GM19240 (cell line): Measurements from ENCODE around the gene MRPS26.
"Not testable (repeated sequence)": the region's sequence is repeated elsewhere in the genome, so short reads cannot be mapped to it uniquely, and the experiment has no call there.

Experiments
- DNase-seq: peaks from one replicate; pipeline ENCODE4 v3.0.0; 2011; ENCODE audit warnings: low spot score; ENCODE audit not compliant: insufficient read length

MRPS26 gene

DNA sequence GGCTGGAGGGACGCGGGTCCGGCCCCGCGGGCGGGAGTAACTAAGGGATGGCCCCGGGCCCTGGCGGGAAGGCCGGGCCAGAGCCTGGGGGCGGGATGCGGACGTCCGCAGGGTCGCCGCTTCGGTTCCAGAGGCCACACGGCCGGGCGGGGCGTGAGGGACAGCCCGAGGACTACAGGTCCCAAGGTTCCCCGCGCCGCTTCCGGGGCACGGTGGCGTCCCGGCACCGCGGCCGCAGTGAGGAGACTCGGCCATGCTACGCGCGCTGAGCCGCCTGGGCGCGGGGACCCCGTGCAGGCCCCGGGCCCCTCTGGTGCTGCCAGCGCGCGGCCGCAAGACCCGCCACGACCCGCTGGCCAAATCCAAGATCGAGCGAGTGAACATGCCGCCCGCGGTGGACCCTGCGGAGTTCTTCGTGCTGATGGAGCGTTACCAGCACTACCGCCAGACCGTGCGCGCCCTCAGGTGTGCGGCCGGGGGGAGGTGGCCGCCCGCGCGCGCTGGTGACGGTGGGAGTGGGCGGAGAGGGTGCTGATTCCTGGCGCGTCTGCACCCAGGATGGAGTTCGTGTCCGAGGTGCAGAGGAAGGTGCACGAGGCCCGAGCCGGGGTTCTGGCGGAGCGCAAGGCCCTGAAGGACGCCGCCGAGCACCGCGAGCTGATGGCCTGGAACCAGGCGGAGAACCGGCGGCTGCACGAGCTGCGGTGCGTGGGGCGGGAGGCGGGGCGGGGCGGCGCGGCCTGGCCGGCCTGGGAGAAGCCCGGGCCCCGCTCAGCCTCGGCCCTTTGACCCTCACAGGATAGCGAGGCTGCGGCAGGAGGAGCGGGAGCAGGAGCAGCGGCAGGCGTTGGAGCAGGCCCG, at the start of gene MRPS26:
Gene MRPS26 (plus strand): TSS at position 237 of the 861 bp plus-strand sequence. CDS start 17 bp downstream, at position 254.
- peak; percentile 87 for DNase-seq

DNA sequence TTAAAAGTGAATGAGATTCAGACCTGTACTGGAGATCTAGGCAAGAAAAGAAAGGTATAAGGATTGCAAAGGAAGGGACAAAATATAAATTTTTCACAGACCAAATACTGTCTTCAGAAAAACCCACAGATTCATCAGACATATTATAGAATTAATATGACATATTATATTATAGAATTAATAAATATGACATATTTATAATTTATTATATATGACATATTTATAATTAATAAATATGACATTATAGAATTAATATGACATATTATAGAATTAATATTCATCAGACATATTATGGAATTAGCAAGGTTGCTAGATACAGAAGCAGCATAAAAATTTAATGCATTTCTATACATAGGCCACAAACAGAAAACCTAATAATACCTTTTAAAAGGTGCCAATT, 47.1 kb upstream of the MRPS26 start:
- no peak for DNase-seq

DNA sequence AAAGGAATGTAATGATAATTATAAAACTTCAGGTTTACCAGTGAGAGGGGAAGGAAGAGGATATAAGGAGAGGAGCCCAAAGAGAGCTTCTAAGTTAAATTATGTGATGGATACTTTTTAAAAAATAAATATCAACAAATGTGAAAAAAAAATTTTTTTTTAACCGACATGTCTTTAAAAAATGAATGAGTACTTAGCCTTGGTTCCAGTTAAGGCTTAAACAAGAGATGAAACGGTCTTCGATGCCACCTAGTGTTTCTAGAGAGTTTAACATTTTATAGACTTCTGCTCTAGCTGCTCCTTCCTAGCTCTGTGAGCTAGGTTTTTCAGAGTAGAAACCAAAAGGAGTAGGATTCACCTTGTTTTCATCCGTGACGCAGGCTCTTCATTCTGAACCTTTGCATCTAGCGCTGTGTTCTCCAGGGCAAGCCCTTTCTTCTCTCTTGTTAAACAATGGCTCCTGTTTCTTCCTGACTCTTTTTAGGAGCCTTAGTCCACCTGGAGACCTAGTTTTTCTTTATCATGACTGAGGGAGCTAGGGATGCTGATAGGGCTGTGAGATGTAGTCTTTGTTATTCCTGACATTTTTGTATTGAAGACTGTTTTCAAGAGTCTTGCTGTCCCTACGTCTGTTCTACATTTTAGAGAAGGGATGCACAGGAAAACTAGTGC, 44.9 kb upstream of the MRPS26 start:
- DNase-seq, result no peak

DNA sequence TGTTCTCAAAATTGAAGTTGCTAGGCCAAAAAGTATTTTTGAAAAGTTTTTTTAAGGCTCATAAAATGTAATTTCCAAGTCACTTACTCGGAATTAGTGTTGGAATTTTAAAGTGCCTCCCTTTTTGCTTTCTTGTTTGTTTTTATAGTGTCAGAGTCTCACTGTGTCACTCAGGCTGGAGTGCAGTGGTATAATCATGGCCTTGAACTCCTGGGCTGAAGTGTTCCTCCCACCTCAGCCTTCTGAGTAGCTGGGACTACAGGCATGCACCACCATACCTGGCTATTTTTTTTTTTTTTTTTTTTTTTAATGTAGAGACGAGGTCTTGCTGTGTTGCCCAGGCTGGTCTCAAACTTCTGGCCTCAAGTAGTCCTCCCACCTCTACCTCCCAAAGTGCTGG, 42.4 kb upstream of the MRPS26 start:
- no peak for DNase-seq

DNA sequence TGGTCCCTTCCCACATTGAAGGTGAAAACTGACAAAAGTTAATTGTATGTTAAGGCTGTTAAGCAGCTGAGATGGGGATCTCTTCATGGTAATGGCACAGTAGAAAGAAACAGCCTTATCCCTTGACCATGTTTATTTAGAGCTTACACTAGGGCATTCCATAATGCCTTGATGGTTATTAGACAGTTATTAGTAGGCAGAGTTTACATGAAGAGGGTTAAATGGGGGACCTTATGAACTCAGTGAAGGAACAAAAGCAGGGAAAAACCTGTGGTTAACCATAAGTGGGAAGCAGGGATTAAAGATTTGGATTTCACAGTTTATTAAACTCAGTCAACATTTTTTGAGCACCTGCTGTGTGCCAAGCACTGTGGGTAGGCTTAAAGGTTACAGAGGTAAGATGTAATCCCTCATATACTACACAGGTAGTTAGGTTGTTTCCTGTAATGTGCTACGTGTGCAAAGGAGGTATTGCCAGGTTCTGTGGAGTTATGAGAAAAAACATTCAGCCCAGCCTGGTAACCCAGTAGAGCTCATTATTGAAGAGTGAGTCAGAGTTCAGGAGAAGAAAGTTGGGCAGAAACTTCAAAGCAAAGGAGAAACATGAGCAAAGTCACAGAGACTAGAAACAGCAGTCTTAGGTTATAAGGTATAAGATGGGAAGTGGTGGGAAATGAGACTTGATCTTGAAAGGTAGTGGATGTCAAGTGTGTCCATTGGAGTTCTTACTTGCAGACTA, 34.7 kb upstream of the MRPS26 start:
- no peak for DNase-seq

DNA sequence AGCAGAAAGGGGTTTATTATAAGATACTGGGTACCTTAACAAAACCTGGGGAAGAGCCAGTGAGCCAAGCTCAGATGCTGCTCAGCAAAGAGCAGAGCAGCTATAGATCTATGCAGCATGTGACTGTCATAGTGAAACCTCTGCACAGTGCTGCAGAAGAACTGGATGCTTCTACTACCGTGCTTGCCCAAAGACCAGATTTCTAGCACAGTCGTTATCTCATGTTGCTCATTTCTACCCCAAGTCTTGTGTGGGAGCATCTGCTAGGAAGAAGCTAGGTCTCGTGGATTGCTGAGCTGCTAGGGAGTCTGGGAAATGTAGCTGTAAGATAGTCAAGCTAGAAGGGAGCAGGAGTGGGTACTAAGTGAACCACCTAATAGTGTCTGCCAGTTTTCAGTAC, 34.1 kb upstream of the MRPS26 start:
- no peak for DNase-seq

DNA sequence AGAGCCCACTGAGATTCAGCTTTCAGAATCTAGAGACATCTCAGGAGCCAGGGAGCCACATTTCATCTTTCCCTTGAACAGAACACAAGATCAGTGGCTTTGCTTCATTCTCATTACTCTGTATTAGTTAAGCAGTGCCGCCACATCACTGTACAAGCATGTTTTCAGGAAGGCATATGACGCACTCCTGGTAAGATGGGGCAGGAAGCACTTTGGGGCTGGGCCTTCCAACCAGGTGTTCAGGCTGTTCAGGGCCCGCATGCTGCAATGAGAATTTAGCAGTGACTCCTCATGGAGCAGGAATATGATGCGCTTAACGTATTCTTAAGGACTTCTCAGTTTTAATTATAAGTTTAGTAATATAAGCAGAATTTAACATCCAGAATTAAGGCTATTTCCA, 32.1 kb upstream of the MRPS26 start:
- DNase-seq, result no peak

DNA sequence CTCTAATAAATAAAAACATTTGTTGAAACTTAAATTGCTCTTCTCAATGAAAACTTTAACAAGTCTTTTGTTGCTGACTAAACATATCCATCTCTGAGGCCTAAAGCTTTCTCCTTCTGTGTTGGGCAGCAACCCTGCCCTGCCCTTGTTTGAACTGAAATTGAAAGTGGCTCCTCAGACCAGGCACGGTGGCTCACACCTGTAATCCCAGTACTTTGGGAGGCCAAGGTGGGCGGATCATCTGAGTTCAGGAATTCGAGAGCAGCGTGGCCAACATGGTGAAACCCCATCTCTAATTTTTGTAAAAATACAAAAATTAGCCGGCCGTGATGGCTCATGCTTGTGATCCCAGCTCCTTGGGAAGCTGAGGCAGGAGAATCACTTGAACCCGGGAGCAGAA, 31.7 kb upstream of the MRPS26 start:
- DNase-seq, result no peak

DNA sequence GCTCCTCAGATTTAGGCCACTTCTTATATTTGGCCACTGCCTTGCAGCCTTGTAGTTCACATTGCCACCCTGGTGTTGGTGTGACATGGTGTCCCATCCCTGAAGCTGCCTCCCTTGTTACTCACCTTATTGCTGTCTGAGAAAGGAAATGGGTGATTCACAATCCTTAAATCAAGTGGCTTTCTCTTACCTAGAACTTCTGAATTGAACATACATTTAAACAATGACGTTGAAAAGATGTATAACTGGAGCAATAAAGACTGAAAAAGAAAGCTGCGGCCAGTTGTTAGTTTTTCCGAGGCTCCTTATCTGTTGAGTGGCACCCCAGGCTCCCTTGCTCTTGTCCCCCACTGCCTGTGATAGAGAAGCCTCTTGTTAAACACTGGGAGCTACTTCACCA, 31.2 kb upstream of the MRPS26 start:
- DNase-seq, result no peak

DNA sequence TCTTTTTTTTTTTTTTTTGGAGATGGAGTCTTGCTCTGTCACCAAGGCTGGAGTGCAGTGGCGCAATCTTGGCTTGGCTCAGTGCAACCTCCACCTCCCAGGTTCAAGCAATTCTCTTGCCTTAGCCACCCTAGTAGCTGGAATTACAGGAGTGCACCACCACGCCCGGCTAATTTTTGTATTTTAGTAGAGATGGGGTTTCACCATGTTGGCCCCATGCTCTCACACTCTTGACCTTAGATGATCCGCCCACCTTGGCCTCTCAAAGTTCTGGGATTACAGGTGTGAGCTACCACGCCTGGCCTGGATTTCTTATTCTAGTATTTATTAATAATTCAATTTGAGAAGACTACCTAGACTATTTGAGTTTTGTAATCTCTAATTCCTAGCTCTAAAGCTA, 30.6 kb upstream of the MRPS26 start:
- DNase-seq, result not testable (repeated sequence)

DNA sequence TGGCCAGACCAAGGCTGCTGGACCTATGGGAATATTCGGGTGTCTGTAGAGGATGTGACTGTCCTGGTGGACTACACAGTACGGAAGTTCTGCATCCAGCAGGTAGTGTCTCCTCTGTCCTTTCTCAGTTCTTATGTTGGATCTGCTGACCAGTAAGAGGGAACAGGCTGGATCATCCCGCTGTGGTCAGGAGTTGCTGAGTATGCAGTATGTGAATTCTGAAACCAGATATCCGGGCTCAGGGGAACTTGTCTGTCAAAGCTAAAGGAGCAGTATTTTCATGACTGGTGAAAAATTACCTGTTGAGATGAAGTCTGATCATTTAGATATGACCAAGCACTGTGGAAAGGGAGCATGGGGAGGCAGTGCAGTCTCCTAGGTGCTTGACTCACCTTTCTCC, 24.5 kb upstream of the MRPS26 start:
- DNase-seq, result no peak

DNA sequence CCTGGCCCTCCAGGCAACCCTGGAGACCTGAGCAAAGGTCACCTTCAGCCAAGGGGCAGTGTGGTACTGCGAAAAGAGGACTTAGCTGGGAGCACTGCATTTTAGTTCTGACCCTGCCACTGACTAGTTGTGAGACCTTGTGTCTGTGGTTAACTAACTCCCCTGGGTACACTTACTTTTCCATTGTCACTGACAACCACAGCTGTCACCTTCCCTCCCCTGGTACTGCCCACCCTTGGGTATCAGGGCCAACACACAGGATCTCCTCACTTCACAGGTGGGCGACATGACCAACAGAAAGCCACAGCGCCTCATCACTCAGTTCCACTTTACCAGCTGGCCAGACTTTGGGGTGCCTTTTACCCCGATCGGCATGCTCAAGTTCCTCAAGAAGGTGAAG, 24.1 kb upstream of the MRPS26 start:
- no peak for DNase-seq

DNA sequence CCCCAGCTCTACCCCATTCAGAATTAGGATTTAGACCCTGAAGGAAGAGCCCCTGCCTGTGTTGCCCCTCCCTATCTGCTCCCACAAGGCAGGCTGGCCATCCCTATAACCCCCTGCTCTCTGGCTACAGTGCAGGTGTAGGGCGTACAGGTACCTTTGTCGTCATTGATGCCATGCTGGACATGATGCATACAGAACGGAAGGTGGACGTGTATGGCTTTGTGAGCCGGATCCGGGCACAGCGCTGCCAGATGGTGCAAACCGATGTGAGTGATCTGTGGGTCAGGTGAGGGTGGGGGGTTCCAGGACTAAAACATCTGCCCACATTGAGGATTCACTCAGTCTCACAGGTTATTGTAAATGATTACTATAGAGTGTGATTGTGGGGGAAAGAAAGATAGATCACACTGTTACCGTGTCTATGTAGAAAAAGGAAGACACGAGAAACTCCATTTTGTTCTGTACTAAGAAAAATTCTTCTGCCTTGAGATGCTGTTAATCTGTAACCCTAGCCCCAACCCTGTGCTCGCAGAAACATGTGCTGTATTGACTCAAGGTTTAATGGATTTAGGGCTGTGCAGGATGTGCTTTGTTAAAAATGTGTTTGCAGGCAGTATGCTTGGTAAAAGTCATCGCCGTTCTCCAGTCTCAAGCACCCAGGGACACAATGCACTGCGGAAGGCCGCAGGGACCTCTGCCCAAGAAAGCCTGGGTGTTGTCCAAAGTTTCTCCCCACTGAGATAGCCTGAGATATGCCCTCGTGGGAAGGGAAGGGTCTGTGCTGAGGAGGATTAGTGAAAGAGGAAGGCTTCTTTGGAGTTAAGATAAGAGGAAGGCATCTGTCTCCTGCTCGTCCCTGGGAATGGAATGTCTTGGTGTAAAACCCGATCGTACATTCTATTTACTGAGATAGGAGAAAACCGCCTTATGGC, 23.0 kb upstream of the MRPS26 start:
- DNase-seq, result not testable (repeated sequence)

DNA sequence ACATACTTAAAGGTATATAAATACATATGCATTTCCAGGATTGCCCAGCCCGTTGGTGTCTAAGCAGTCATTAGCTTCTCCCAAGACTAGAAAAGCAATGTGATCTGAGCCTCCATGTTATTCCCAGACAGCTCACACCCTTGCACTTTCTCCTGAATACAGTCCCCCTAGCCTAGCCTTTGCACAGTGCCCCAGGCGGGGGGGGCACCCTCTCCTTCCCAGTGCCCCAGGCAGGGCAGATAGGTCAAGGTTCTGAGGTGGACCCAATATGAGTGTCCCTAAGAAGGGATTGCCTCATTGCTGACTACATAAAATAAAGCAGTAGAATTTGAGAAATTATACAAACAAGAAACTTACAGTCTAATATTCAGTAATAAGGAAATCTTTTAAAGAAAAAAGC, 17.9 kb upstream of the MRPS26 start:
- no peak for DNase-seq

DNA sequence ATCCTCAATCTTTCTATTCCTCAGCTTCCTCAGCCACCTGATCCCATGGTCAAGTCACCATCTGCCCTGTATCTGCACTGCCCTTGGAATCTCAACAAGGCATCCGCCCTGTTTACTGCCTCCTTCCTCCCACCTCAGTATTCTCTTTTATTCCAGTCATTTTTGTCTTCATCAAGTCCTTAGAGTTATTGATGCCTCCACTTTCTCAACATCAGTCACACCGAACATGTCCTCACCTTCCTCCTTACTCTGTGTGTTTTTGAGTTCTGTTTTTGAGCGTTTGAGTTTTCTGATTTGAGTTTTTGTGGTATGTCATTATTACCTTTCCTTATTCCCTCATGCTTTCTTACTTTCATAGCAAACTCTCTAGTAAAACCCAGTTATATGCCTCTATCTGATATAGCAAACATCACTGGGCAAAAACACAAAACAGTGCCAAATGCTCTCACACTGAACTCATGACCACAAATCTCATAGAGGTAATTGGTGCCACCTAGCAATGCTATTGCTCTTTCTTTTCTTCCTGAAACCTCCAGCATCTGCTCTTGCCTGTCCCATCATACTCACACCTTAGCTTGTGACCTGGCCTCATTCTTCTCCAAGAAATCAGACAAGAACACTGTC, 14.2 kb upstream of the MRPS26 start:
- DNase-seq, result no peak

DNA sequence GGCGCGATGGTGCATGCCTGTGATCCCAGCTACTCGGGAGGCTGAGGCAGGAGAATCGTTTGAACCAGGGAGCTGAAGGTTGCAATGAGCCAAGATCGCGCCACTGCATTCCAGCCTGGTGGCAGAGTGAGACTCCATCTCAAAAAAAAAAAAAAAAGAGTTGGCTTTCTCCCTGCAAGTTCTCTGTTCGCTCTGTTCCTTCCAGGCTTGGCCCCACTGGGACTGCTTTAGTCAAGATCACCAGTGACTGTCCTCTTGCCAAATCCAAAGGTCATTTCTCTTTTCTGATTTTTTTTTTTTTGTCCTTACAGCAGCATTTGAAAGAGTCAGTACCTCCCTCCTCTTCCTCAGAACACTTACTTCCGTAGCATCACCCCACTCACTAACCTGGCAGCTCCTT, 13.2 kb upstream of the MRPS26 start:
- no peak for DNase-seq

DNA sequence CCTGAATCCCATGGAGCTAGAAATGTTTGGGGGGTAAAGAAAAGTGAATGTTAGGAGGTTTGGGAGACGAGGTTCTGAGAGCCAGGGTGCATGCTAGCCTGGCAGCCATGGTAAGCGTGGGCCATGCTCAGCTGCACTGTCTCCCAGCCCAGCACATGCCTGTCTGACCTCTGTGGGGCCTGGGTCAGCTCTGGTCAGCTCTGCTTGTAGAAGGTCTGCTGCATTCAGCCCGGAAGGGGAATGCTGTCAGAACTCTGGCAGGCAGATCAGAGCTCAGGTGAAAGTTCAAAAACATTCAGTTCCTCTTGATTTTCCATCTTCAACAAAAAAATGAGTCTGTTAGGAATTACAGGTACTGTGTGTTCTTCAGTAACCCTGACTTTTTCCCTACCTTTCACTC, 8.2 kb upstream of the MRPS26 start:
- DNase-seq, result no peak

DNA sequence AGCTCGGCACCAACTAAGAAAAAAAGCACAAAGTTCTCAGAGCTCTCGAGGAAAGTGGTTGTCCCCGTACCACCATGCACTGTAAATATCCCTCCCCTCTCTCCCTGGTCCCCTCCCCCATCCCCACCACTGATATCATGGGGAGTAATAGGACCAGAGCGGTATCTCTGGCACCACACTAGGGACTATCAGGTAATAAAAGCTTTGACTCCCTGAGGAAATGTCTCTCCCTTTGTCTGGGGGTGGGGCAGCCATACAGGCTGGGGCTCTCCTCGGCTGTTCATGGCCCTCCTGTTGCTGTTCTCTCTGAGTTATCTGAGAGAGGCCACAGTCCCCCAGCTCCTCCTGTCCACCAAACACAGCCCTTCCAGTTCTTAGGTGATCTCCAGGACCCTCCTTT, 7.4 kb upstream of the MRPS26 start:
- DNase-seq, result no peak

DNA sequence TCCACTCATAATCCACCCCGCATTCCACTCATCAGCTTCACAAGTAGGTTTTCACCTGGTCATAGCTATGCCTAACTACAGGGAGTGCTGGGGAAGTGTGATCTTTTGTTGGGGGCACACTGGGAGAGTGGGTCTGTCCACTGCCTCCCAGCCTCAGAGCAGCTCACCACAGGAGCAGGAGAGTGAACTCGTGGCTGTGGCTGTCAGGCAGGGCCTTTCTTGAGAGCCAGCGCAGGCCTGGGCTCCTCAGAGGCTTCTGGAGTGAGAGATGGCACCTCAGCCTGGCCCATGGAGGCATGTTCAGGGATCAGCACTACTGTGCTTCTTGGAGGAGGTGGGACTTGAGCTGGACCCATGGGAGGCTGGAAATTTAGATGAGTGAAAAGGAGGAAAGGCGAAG, 6.4 kb upstream of the MRPS26 start:
- DNase-seq, result no peak

DNA sequence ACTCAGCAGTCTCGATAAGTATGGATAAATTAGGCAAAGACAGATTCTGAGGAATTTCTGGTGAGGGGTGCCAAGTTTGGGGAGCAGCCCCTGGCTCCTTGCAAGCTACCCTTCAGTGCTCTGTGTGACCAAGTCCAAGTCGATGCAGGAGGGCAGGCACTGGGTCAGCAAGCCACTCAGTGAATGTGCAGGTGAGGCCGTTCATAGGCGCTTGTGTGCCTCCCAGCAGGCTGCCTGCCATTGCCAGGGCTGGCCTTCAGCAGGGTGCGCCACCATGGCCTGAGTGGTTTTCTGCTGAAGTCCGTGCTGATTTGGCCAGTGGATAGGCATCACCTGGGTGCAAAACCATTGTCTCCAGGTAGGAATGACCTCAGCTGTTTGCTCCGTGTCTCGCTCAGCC, 5.8 kb upstream of the MRPS26 start:
- no peak for DNase-seq
